Endodermal cell (in vitro differentiated cells): Measurements from ENCODE around the gene PPP1R15A. TPM values are rescaled to one million over a fixed set of nuclear protein-coding genes. Genes with fewer than 3 reads are reported as not detected.
"Not testable (repeated sequence)": the region's sequence is repeated elsewhere in the genome, so short reads cannot be mapped to it uniquely, and the experiment has no call there.

Experiments used
- DNase-seq: peaks from one replicate; pipeline ENCODE4 v3.0.0-alpha.2; 2017
- H3K27ac ChIP-seq: 2 replicates; pipeline ENCODE4 v1.5.1; 2013; ENCODE audit warnings: mild to moderate bottlenecking, low read depth, low read length, moderate library complexity
- H3K27me3 ChIP-seq: 2 replicates; pipeline ENCODE4 v1.6.1; 2013; ENCODE audit warnings: mild to moderate bottlenecking, low read length, moderate library complexity; ENCODE audit not compliant: insufficient read depth, control insufficient read depth, poor library complexity, severe bottlenecking
- H3K36me3 ChIP-seq: 2 replicates; pipeline ENCODE4 v1.7.0; 2013; ENCODE audit warnings: mild to moderate bottlenecking, low read length, moderate library complexity; ENCODE audit not compliant: control insufficient read depth, insufficient read depth
- H3K4me1 ChIP-seq: one replicate; pipeline ENCODE4 v1.7.0; 2013; ENCODE audit warnings: low read length; ENCODE audit not compliant: control insufficient read depth, insufficient read depth
- H3K4me3 ChIP-seq: 2 replicates; pipeline ENCODE4 v1.5.1; 2013; ENCODE audit warnings: mild to moderate bottlenecking, low read length, moderate library complexity
- H3K9ac ChIP-seq: 2 replicates; pipeline ENCODE4 v1.6.1; 2013; ENCODE audit warnings: mild to moderate bottlenecking, low read length, moderate library complexity; ENCODE audit not compliant: poor library complexity, severe bottlenecking; ENCODE audit errors: extremely low read depth
- H3K9me3 ChIP-seq: 2 replicates; pipeline ENCODE4 v1.6.1; 2013; ENCODE audit warnings: mild to moderate bottlenecking, low read length, moderate library complexity; ENCODE audit not compliant: control insufficient read depth
- H3K27ac Mint-ChIP-seq: 2 replicates; pipeline ENCODE4 v1.8.0; 2020; ENCODE audit warnings: mixed read lengths
- H3K27me3 Mint-ChIP-seq: 2 replicates; pipeline ENCODE4 v1.8.0; 2021; ENCODE audit warnings: mild to moderate bottlenecking, mixed read lengths; ENCODE audit not compliant: insufficient read depth
- H3K36me3 Mint-ChIP-seq: 2 replicates; pipeline ENCODE4 v1.8.0; 2020; ENCODE audit warnings: low read depth, mixed read lengths
- H3K4me1 Mint-ChIP-seq: 2 replicates; pipeline ENCODE4 v1.8.0; 2020; ENCODE audit warnings: mixed read lengths
- H3K4me3 Mint-ChIP-seq: 2 replicates; pipeline ENCODE4 v1.8.0; 2020; ENCODE audit warnings: mild to moderate bottlenecking, moderate library complexity, mixed read lengths
- H3K9me3 Mint-ChIP-seq: 2 replicates; pipeline ENCODE4 v1.8.0; 2020; ENCODE audit warnings: mild to moderate bottlenecking, mixed read lengths
- CTCF ChIP-seq: fragments of 200-600 bp; sonication (generic); conservative IDR thresholded peaks from 2 replicates; pipeline ENCODE4 v1.5.0; 2021; ENCODE audit warnings: antibody characterized with exemption, mild to moderate bottlenecking
- WGBS, 2 experiments: methylation state at CpG; one replicate each; pipeline versions ENCODE4 v1.1.5 to v1.1.7; 2013; ENCODE audit warnings: missing lambda C conversion rate in 2 of 2, mixed read lengths in 1 of 2; ENCODE audit not compliant: insufficient coverage in 1 of 2, insufficient read length in 1 of 2; 5-methylcytosine and 5-hydroxymethylcytosine counted together
- total RNA-seq, 2 donors: library from RNA; stranded (reverse); fragmentation: NEBNext Ultra II Directional in 1 of 2; extraction: Animal tissue kit (Norgen Biotek cat#: 25700) in 1 of 2; gene quantifications; 2 replicates in 1 of 2; 3 replicates in 1 of 2; pipeline ENCODE4 v1.2.1, GENCODE V29; 2021

The PPP1R15A gene
- total RNA-seq, 2 donors from 2014 or later = 41.5 to 45.0 TPM

- no peak overlapping the region for H3K9ac ChIP-seq
- peaks cover 55% of the 10 kb centered on the region for H3K36me3 ChIP-seq
- no peak overlapping the region for H3K27ac Mint-ChIP-seq
- H3K27ac ChIP-seq = no peak overlapping the region
- H3K27me3 ChIP-seq = no peaks in the 10 kb centered on the region
- no peak for TF ChIP-seq CTCF
- no peaks in the 10 kb centered on the region for H3K9me3 Mint-ChIP-seq
- H3K4me1 Mint-ChIP-seq = no peaks in the 10 kb centered on the region
- no peaks in the 10 kb centered on the region for H3K4me1 ChIP-seq
- no peaks in the 10 kb centered on the region for H3K9me3 ChIP-seq
- DNase-seq = no peak
- WGBS, 2 experiments = 91 to 97% methylated on average over 6 to 10 of the region's 10 CpGs
- H3K4me3 Mint-ChIP-seq = no peak overlapping the region
- H3K27me3 Mint-ChIP-seq = no peaks in the 10 kb centered on the region
- H3K4me3 ChIP-seq = no peak overlapping the region
- peaks cover 67% of the 10 kb centered on the region for H3K36me3 Mint-ChIP-seq
These were observed 34.1 kb downstream of the PPP1R15A start for GRCh38 chr19:48906324-48906723.

GRCh38 chr19:48907671-48908070 is 35.5 kb downstream of the PPP1R15A start:
- Histone ChIP-seq H3K27me3 (no peaks in the 10 kb centered on the region), H3K4me1 (no peaks in the 10 kb centered on the region), H3K36me3 (peaks cover 58% of the 10 kb centered on the region), H3K9ac (no peak overlapping the region), H3K9me3 (no peaks in the 10 kb centered on the region), H3K4me3 (no peak overlapping the region), H3K27ac (no peak overlapping the region)
- Mint-ChIP-seq H3K36me3 (peaks cover 66% of the 10 kb centered on the region), H3K4me3 (no peak overlapping the region), H3K27ac (no peak overlapping the region), H3K4me1 (no peaks in the 10 kb centered on the region), H3K27me3 (no peaks in the 10 kb centered on the region), H3K9me3 (no peaks in the 10 kb centered on the region)
- TF ChIP-seq CTCF = no peak
- WGBS, 2 experiments = 95 to 100% methylated on average over 4 to 14 of the region's 14 CpGs
- no peak for DNase-seq

- WGBS, 2 experiments = 90 to 98% methylated on average over 4 to 11 of the region's 11 CpGs
- not testable (repeated sequence) for H3K4me1 Mint-ChIP-seq, H3K9me3 Mint-ChIP-seq, H3K4me1 ChIP-seq, H3K9me3 ChIP-seq, H3K9ac ChIP-seq, H3K27me3 ChIP-seq, H3K4me3 ChIP-seq, H3K27ac ChIP-seq, DNase-seq, H3K27me3 Mint-ChIP-seq, H3K27ac Mint-ChIP-seq, H3K4me3 Mint-ChIP-seq
- H3K36me3 ChIP-seq = peaks cover 65% of the 10 kb centered on the region
- H3K36me3 Mint-ChIP-seq = peaks cover 74% of the 10 kb centered on the region
These were observed 37.3 kb downstream of the PPP1R15A start for GRCh38 chr19:48909424-48910077.

GRCh38 chr19:48910803-48911202 is 38.6 kb downstream of the PPP1R15A start:
- no peak overlapping the region for H3K4me3 ChIP-seq
- DNase-seq = no peak
- no peaks in the 10 kb centered on the region for H3K9me3 Mint-ChIP-seq
- no peak overlapping the region for H3K4me3 Mint-ChIP-seq
- no peak overlapping the region for H3K27ac Mint-ChIP-seq
- H3K36me3 ChIP-seq = peaks cover 60% of the 10 kb centered on the region
- H3K9ac ChIP-seq = no peak overlapping the region
- H3K4me1 Mint-ChIP-seq = no peaks in the 10 kb centered on the region
- H3K36me3 Mint-ChIP-seq = peaks cover 70% of the 10 kb centered on the region
- H3K27ac ChIP-seq = no peak overlapping the region
- H3K27me3 Mint-ChIP-seq = no peaks in the 10 kb centered on the region
- no peaks in the 10 kb centered on the region for H3K4me1 ChIP-seq
- WGBS, 2 experiments = 91 to 100% methylated on average over 2 of the region's 2 CpGs
- no peak for TF ChIP-seq CTCF
- H3K27me3 ChIP-seq = no peaks in the 10 kb centered on the region
- no peaks in the 10 kb centered on the region for H3K9me3 ChIP-seq
